HG02970 (cell line): ENCODE results near the gene HHAT.
"Not testable (repeated sequence)": the region's sequence is repeated elsewhere in the genome, so short reads cannot be mapped to it uniquely, and the experiment has no call there.

ENCODE experiments used
- ATAC-seq: cut with Tn5 transposase; IDR thresholded peaks from one replicate; pipeline ENCODE4 v1.9.1; 2021; ENCODE audit warnings: mild to moderate bottlenecking, moderate library complexity, moderate number of reproducible peaks; ENCODE audit not compliant: unreplicated experiment, low FRiP score

The HHAT gene

GRCh38 chr1:210627755-210628154 is 299.1 kb downstream of the HHAT start:
- no peak for ATAC-seq

- ATAC-seq, result no peak
Observed at GRCh38 chr1:210629276-210629675, 300.6 kb downstream of the HHAT start.

- no peak for ATAC-seq
Observed at GRCh38 chr1:210631399-210631798, 302.7 kb downstream of the HHAT start.

GRCh38 chr1:210633140-210633539 is 304.4 kb downstream of the HHAT start:
- ATAC-seq, result no peak

GRCh38 chr1:210633636-210634035 is 304.9 kb downstream of the HHAT start:
- no peak for ATAC-seq

GRCh38 chr1:210635108-210635507 is 306.4 kb downstream of the HHAT start:
- ATAC-seq, result no peak

- ATAC-seq, result no peak
Observed at GRCh38 chr1:210641582-210641981, 312.9 kb downstream of the HHAT start.

- no peak for ATAC-seq
Observed at GRCh38 chr1:210645582-210646257, 317.0 kb downstream of the HHAT start.

- ATAC-seq, result no peak
Observed at GRCh38 chr1:210646258-210646616, 317.5 kb downstream of the HHAT start.

- ATAC-seq, result no peak
Observed at GRCh38 chr1:210647406-210648333, 319.0 kb downstream of the HHAT start.

GRCh38 chr1:210648588-210649269 is 320.0 kb downstream of the HHAT start:
- ATAC-seq, result no peak

GRCh38 chr1:210650403-210650802 is 321.7 kb downstream of the HHAT start:
- ATAC-seq, result no peak

GRCh38 chr1:210652329-210652954 is 323.7 kb downstream of the HHAT start:
- no peak for ATAC-seq

- ATAC-seq, result no peak
Observed at GRCh38 chr1:210653771-210654170, 325.1 kb downstream of the HHAT start.

GRCh38 chr1:210654176-210654981 is 325.7 kb downstream of the HHAT start:
- ATAC-seq, result no peak

GRCh38 chr1:210655511-210655910 is 326.8 kb downstream of the HHAT start:
- no peak for ATAC-seq

- ATAC-seq, result no peak
Observed at GRCh38 chr1:210657806-210658205, 329.1 kb downstream of the HHAT start.

GRCh38 chr1:210661520-210661919 is 332.8 kb downstream of the HHAT start:
- ATAC-seq, result not testable (repeated sequence)

GRCh38 chr1:210662291-210663050 is 333.8 kb downstream of the HHAT start:
- ATAC-seq, result no peak
